GM21447 (cell line): ENCODE data around the gene MARCHF11.

ENCODE experiments used
- ATAC-seq: cut with Tn5 transposase; IDR thresholded peaks from one replicate; pipeline ENCODE4 v1.9.1; 2021; ENCODE audit not compliant: unreplicated experiment

Gene MARCHF11

DNA sequence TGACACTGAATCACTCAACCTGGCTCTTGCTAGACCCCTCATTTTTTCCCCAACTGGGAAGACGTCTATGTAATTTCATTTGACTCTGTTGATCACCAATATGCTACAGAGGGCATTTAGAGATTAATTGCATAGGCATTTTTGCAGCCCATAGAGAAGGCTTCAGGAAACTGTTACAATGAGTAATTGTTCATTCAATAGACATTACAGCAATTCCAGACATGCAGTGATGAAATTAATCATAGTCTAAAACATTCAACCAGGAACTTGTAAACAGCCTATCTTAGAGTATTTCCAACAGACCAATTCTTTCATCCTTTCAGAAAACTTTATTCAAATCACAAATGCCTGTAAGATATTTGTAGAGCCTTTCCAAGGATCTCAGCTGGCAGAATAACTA is 122.3 kb downstream of the MARCHF11 start:
- ATAC-seq: no peak

DNA sequence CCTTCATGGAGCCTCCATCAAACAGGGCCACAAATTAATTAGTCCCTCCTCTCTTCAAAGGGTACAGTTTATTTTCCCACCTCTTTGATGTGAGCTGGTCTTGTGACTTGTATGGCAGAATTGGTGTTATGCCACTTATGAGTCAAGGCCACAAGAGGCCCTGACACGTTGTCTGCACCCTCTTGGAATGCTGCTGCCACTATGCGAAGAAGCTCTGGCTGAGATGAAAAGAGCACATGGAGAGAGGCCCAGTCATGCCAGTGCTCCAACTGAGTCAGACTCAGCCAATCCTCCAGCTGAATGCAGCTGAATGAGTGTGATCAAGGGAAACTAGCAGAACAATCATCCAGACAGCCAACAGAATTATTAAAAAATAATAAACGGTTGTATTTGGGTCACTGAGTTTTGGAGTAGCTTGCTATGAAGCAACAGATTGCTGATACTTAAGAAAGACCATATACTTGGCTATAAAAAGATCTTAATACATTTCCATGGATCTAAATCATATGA is 128.3 kb downstream of the MARCHF11 start:
- ATAC-seq: no peak

DNA sequence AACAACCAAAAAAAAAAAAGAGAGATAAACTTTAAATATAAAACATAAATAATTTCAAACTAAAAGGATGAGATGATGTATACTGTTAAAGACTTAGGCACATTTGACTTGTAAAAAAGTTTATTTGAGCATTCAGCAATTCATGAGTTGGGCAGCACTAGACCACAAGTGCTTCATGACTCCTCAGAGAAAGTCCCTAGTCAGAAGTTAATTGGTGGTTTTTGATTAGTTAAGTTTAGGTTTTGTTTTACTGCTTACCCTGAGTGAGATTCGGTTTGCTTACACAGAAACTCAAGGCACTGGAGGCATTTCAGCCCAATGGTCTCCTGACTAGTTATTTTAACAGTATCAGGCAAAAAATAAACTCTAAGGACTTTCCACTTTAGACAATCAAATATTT is 129.2 kb downstream of the MARCHF11 start:
- ATAC-seq: no peak

GRCh38 chr5:16049761-16050160 is 129.8 kb downstream of the MARCHF11 start:
- ATAC-seq: no peak

GRCh38 chr5:16048132-16048531 is 131.5 kb downstream of the MARCHF11 start:
- no peak for ATAC-seq

GRCh38 chr5:16043349-16043965 is 136.1 kb downstream of the MARCHF11 start:
- no peak for ATAC-seq

GRCh38 chr5:16037121-16037845 is 142.3 kb downstream of the MARCHF11 start:
- ATAC-seq: no peak

DNA sequence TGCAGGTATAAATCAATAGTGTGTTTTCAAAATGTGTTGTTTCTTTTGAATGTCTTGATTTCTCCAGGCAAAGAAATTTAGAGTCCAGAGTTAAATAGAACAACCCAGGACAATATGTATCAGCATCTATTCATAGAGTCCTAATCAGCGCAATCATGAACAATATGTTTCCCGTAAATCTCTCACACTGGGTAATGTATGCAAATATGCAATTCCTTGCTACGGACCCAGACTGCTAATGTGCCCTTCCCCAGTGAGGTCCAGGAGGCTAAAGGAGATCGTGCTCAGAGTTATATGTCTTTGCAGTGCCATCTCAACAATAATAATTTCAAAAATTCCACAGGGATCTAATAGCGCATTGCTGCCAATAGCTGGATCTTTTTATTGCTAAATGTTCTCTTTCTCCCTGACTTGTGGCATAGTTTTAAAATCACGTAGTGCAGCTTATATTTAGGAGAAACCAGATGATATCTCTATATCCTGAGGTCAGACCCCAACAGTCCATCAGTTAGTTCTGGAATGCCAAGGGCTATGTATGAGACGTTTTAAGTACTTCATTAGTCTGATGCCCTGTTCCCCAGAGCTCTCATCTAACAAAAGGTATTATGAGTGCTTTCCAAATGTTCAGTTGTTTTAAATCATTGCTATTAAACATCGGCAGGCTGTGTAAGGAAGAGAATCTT is 145.1 kb downstream of the MARCHF11 start:
- no peak for ATAC-seq

DNA sequence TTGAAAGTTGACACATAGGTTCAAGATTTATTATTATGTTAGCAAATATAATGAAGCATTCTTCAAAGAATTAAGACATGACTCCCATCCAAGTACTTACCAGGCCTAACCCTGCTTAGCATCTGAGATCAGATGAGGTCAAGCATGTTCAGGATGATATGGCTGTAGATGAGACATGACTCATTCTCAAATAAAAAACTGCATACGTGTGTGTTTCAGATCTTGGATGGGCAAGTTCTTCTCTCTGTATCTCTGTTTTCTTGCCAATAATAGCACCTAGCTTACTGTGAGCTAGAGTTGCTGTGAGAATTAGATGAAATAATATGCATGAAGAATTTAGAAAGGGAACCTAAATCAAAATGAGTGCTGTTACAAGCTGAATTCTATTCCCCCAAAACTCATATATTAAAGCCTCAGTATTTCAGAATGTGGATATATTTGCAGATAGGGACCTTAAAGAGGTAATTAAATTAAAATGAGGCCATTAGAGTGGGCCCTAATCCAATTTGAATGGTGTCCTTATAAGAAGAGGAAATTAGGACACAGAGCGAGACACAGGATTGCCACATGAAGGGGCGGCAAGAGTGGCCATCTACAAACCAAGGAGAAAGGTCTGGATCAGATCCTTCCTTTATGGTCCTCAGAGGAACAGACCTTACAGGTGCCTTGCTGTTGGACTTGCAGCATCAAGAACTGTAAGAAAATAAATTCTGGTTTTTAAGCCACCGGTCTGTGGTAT is 146.2 kb downstream of the MARCHF11 start:
- no peak for ATAC-seq

DNA sequence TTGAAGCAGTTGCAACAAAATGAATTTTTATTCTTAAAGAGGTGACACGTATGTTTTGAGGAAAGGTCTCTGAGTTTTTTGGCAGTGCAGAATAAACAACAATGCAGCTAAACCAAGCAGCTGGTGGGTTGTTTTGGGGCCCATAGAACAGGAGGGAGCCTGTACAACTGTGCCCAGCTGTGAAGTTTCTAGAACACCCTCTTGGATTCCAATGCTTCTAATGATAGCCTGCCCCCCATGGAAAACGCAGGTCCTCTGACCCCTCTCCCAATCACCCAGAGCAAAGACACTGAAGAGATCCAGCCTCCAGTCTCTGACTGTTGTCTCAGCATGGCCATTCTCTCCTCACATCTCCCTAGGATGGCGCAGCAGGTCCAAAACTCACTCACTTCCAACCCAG is 150.9 kb downstream of the MARCHF11 start:
- ATAC-seq: no peak

DNA sequence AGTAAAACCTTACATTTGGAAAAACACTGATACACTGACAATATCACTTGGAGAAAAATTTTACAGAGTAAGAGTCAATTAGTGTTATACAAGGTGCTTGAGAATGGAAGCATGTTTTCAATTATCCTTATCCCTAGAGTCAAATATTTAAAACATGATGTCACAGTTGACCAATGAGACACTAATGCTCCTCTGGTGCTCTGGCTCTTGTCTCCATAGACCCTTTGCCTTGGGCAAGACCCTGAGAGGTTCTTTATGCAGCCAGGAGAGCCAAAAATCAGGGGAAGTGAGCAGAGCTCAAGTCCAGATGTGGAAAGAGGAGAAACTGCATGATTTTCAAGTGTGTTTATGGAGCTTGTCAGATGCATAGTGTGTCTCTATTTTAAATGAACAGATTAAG is 153.9 kb downstream of the MARCHF11 start:
- no peak for ATAC-seq

DNA sequence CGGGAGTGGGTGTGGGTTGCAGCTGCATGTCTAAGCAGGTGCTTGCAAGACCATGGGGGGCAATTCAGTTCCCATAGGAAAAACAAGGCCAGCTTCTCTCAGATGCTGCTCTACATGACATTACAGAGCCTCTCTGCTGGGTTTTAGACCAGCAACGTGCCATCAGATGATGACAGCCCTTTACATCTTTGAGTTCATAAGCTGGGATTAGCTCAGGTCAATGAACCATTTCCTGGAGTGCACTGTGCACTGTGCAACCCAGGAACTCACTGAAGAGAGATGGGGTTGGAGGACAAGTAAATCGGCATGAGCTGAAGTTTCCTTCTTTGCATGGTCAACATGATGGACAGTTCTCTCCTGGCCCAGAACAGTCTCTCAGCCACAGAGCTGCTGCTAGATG is 160.6 kb downstream of the MARCHF11 start:
- ATAC-seq: no peak

DNA sequence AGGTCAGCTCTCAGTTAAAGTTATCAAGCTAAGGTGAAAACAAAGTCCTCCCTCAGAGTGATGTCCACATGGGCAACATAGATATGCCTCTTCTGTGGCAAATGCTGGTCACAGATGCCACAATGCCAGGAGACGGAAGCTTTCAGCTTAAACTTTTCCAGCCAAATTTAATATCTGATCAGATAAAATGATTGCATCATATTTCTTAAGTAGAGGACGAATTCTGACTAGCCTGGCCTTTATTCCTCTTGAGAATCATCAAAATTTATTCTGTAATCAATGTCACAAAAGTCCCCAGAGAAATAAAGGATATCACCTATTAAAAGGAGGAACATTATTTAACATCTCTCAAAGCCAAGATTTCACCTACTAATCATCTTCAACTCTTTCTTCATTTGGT is 161.9 kb downstream of the MARCHF11 start:
- no peak for ATAC-seq
